CD14-positive monocyte (primary cell): ENCODE results near the gene SPPL3. TPM values are rescaled to one million over a fixed set of nuclear protein-coding genes. Genes with fewer than 3 reads are reported as not detected.

Source experiments
- DNase-seq, 3 donors: peaks; one replicate each; pipeline ENCODE4 v3.0.0-alpha.2; 2011 to 2022
- H2AFZ ChIP-seq: 2 replicates; pipeline ENCODE4 v1.6.0; 2012; ENCODE audit warnings: mild to moderate bottlenecking, low read depth, low read length, inconsistent platforms; ENCODE audit not compliant: insufficient read depth, poor library complexity, severe bottlenecking
- H3K27ac ChIP-seq, 2 donors: 1 replicate in 1 of 2; 2 replicates in 1 of 2; pipeline ENCODE4 v1.5.1; 2012 to 2013; ENCODE audit warnings: low read length in 2 of 2, control low read depth in 1 of 2, inconsistent platforms in 1 of 2, low read depth in 1 of 2, mild to moderate bottlenecking in 1 of 2
- H3K27me3 ChIP-seq, 2 donors: one replicate each; pipeline versions ENCODE4 v1.6.0 to v1.6.1; 2011 to 2013; ENCODE audit warnings: low read length in 2 of 2; ENCODE audit not compliant: control insufficient read depth in 2 of 2, insufficient read depth in 2 of 2
- H3K36me3 ChIP-seq, 2 donors: replicated peaks in 1 of 2; 1 replicate in 1 of 2; 2 replicates in 1 of 2; pipeline versions ENCODE4 v1.5.1 to v1.6.1; 2012 to 2013; ENCODE audit warnings: low read length in 2 of 2, control low read depth in 1 of 2, inconsistent platforms in 1 of 2, mild to moderate bottlenecking in 1 of 2; ENCODE audit not compliant: insufficient read depth in 2 of 2, control insufficient read depth in 1 of 2
- H3K4me1 ChIP-seq, 2 donors: 1 replicate in 1 of 2; 2 replicates in 1 of 2; pipeline versions ENCODE4 v1.5.1 to v1.6.1; 2012 to 2013; ENCODE audit warnings: low read length in 2 of 2, control low read depth in 1 of 2, inconsistent platforms in 1 of 2, mild to moderate bottlenecking in 1 of 2, moderate library complexity in 1 of 2; ENCODE audit not compliant: insufficient read depth in 2 of 2, control insufficient read depth in 1 of 2
- H3K4me2 ChIP-seq: replicated peaks from 2 replicates; pipeline ENCODE3; 2012; ENCODE audit warnings: low read length, moderate library complexity, mild to moderate bottlenecking; ENCODE audit not compliant: poor library complexity, severe bottlenecking; ENCODE audit errors: extremely low read depth
- H3K4me3 ChIP-seq, 3 experiments: fragments of 200-600 bp in 1 of 3; sonication (generic) in 1 of 3; replicated peaks in 1 of 3; 1 replicate in 2 of 3; 2 replicates in 1 of 3; pipeline ENCODE4 v1.5.1; 2011 to 2013; ENCODE audit warnings: low read length in 3 of 3, mild to moderate bottlenecking in 3 of 3, control low read depth in 2 of 3, low read depth in 2 of 3, inconsistent platforms in 1 of 3, moderate library complexity in 1 of 3
- H3K79me2 ChIP-seq: 2 replicates; pipeline ENCODE4 v1.6.0; 2012; ENCODE audit warnings: mild to moderate bottlenecking, control low read depth, inconsistent platforms, low read length, moderate library complexity; ENCODE audit not compliant: insufficient read depth
- H3K9ac ChIP-seq: 2 replicates; pipeline ENCODE4 v1.6.0; 2017; ENCODE audit warnings: low read length, mild to moderate bottlenecking; ENCODE audit not compliant: insufficient read depth, poor library complexity, severe bottlenecking
- H3K9me3 ChIP-seq, 2 donors: replicated peaks in 1 of 2; 1 replicate in 1 of 2; 2 replicates in 1 of 2; pipeline versions ENCODE4 v1.5.1 to v1.6.1; 2012 to 2013; ENCODE audit warnings: low read length in 2 of 2, control low read depth in 1 of 2; ENCODE audit not compliant: control insufficient read depth in 1 of 2, insufficient read depth in 1 of 2
- H4K20me1 ChIP-seq: 2 replicates; pipeline ENCODE4 v1.6.0; 2012; ENCODE audit warnings: mild to moderate bottlenecking, low read length, control low read depth, moderate library complexity; ENCODE audit not compliant: insufficient read depth
- H3K27ac Mint-ChIP-seq, 7 donors: one replicate each; pipeline ENCODE4 v1.8.0; 2020; ENCODE audit warnings: mild to moderate bottlenecking in 7 of 7, mixed read lengths in 7 of 7, moderate library complexity in 6 of 7, inconsistent platforms in 2 of 7
- H3K27me3 Mint-ChIP-seq, 3 donors: one replicate each; pipeline ENCODE4 v1.8.0; 2021 to 2022; ENCODE audit warnings: low read depth in 3 of 3, mild to moderate bottlenecking in 3 of 3, mixed read lengths in 3 of 3, moderate library complexity in 3 of 3, inconsistent platforms in 1 of 3
- H3K36me3 Mint-ChIP-seq, 2 donors: one replicate each; pipeline ENCODE4 v1.8.0; 2020; ENCODE audit warnings: mixed read lengths in 2 of 2, inconsistent platforms in 1 of 2, mild to moderate bottlenecking in 1 of 2
- H3K4me1 Mint-ChIP-seq: one replicate; pipeline ENCODE4 v1.8.0; 2020; ENCODE audit warnings: mild to moderate bottlenecking, mixed read lengths
- H3K4me3 Mint-ChIP-seq, 2 donors: one replicate each; pipeline ENCODE4 v1.8.0; 2020; ENCODE audit warnings: mild to moderate bottlenecking in 2 of 2, mixed read lengths in 2 of 2, moderate library complexity in 1 of 2
- H3K9me3 Mint-ChIP-seq, 7 donors: one replicate each; pipeline ENCODE4 v1.8.0; 2020 to 2022; ENCODE audit warnings: mixed read lengths in 7 of 7, mild to moderate bottlenecking in 6 of 7, moderate library complexity in 6 of 7, inconsistent platforms in 2 of 7
- WGBS: methylation state at CpG from one replicate; pipeline ENCODE4 v1.1.5; 2013; ENCODE audit warnings: missing lambda C conversion rate; ENCODE audit not compliant: insufficient coverage; 5-methylcytosine and 5-hydroxymethylcytosine counted together
- intact Hi-C, 2 donors: fragments of 100-400 bp; cut with micrococcal nuclease; formaldehyde crosslinking; loops; one replicate each; pipeline versions ENCODE4 v1.15.0 to v1.15.1; 2023
- polyA plus RNA-seq, 3 donors: library from polyadenylated mRNA; depleted of rRNA in 1 of 3; unstranded in 2 of 3; stranded (reverse) in 1 of 3; fragments of 300-500 nt in 2 of 3; fragments of >200 nt in 1 of 3; fragmentation: Illumina TruSeq in 2 of 3; gene quantifications; 1 replicate in 2 of 3; 2 replicates in 1 of 3; pipeline ENCODE4 v1.2.3, GENCODE V29; 2012 to 2021
- TF ChIP-seq, protein P1 (sequence below): fragments of 200-600 bp; IDR thresholded peaks from one replicate; pipeline ENCODE4 v1.8.0; 2022; ENCODE audit warnings: antibody characterized with exemption, mild to moderate bottlenecking

The SPPL3 gene
- polyA plus RNA-seq, 3 donors, result 14.5 to 18.6 (median 18.5) TPM

DNA sequence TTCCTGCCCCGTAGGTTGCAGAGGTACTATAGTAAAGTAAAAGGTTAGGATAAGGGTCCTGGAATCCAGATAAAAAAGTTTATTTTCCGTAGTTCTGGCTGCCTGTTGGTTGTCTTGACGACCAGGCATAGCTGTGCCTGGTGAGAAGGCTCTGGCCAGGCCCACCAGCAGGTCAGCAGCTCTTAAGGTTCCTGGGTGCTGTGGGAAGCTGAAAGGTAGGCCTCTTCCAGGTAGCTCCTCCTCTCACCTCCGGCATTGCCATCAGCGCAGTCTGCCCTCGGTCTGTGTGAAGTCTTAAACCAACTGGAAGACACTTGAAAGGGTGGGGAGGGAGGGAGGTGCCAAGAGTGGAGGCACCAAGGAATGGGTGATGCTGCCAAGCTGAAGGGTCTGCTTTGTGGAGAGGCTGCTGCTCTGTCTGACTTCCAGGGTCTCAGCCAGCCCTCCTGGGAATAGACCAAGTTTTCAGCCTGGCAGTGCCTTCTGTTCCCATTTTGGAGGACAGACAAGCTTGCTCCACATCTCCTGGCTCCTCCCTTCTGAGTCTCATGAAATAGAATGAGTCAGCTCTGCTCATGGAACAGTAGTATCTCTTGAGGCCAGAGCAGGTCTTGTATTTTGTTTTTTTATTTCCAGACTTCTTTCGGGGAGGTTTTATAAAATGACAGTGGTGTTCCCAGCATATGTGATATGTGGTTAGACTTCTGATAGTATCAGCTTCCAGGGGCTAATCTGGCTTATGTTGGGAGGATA, 183.7 kb downstream of the SPPL3 start:
- Histone ChIP-seq H3K79me2 (peaks cover 5% of the 10 kb centered on the region), H2AFZ (no peak overlapping the region), H3K4me2 (peak overlapping the region; percentile 10), H4K20me1 (no peaks in the 10 kb centered on the region), H3K9me3 (no peaks in the 10 kb centered on the region), H3K27ac (peak overlapping the region in 1 of 2 donors; percentile 54), H3K4me1 (peaks cover 24 to 30% of the 10 kb centered on the region in 2 donors), H3K36me3 (peaks cover 48 to 86% of the 10 kb centered on the region in 2 donors), H3K4me3 (no peak overlapping the region), H3K9ac (no peak overlapping the region), H3K27me3 (no peaks in the 10 kb centered on the region)
- Mint-ChIP-seq H3K4me3 (no peak overlapping the region), H3K4me1 (peaks cover 43% of the 10 kb centered on the region), H3K36me3 (peaks cover 78 to 86% of the 10 kb centered on the region in 2 donors), H3K9me3 (no peaks in the 10 kb centered on the region), H3K27me3 (peaks cover 0 to 1% (median 0%) of the 10 kb centered on the region in 3 donors), H3K27ac (peak overlapping the region; percentile 30 to 87 (median 73))
- 40% methylated on average over 5 of the region's 7 CpGs for WGBS
- TF ChIP-seq, protein P1, sequence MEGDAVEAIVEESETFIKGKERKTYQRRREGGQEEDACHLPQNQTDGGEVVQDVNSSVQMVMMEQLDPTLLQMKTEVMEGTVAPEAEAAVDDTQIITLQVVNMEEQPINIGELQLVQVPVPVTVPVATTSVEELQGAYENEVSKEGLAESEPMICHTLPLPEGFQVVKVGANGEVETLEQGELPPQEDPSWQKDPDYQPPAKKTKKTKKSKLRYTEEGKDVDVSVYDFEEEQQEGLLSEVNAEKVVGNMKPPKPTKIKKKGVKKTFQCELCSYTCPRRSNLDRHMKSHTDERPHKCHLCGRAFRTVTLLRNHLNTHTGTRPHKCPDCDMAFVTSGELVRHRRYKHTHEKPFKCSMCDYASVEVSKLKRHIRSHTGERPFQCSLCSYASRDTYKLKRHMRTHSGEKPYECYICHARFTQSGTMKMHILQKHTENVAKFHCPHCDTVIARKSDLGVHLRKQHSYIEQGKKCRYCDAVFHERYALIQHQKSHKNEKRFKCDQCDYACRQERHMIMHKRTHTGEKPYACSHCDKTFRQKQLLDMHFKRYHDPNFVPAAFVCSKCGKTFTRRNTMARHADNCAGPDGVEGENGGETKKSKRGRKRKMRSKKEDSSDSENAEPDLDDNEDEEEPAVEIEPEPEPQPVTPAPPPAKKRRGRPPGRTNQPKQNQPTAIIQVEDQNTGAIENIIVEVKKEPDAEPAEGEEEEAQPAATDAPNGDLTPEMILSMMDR, result no peak
- DNase-seq, result peak; percentile 48 to 71 (median 64)
- intact Hi-C loops, result no loop called here

DNA sequence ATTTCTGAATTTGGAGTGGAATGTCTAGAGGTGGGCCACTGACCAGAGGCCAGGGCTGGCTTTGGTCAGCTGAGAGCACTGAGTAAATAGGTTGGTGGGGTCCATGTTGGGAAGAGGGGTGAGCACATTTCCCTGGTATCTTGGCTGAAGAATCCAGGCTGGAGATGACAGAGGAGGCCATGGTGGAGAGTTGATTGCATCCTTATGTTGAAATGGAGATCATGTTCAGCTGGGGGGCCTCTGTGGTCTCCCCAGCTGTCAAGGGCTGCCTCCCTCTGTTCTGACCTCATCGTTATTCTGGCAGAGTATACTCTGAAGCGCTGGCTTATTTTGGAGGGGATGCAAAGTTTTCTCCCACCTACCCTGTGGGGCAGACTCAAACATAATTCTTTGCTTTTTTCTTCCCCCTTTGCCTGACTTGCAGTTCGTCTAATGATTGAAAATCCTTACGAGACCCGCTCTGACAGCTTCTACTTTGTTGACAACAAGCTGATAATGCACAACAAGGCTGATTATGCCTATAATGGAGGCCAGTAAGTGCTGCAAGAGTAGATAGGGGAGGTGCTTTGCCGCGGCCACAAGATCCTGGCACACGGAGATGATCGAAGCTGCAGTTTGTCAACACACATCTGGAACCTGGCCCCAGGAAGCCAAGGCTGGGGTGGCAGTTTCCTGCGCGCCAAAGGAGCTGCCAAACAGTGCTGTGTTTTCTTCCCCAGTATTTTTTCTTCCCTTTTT, 184.5 kb downstream of the SPPL3 start:
- Mint-ChIP-seq H3K9me3 (no peaks in the 10 kb centered on the region), H3K27me3 (peaks cover 0 to 1% (median 0%) of the 10 kb centered on the region in 3 donors), H3K27ac (peak overlapping the region in 6 of 7 donors; percentile 30 to 87 (median 52)), H3K36me3 (peaks cover 81 to 93% of the 10 kb centered on the region in 2 donors), H3K4me1 (peaks cover 35% of the 10 kb centered on the region), H3K4me3 (no peak overlapping the region)
- no peak for DNase-seq
- peaks cover 53 to 94% of the 10 kb centered on the region in 2 donors for H3K36me3 ChIP-seq
- H2AFZ ChIP-seq, result no peak overlapping the region
- H3K9ac ChIP-seq, result no peak overlapping the region
- H3K27me3 ChIP-seq, result no peaks in the 10 kb centered on the region
- no peak overlapping the region for H3K4me3 ChIP-seq
- H3K9me3 ChIP-seq, result no peaks in the 10 kb centered on the region
- H3K4me1 ChIP-seq, result peaks cover 20 to 22% of the 10 kb centered on the region in 2 donors
- 3% methylated on average over 4 of the region's 11 CpGs for WGBS
- TF ChIP-seq, protein P1, result no peak
- H3K79me2 ChIP-seq, result peaks cover 8% of the 10 kb centered on the region
- intact Hi-C loops, result no loop called here
- H4K20me1 ChIP-seq, result no peaks in the 10 kb centered on the region
- no peak overlapping the region for H3K4me2 ChIP-seq
- H3K27ac ChIP-seq, result peak overlapping the region in 1 of 2 donors; percentile 54
